ENCODE results near the gene GNG12.

Gene GNG12

GRCh38 chr1:67784545-67785186 is 48.6 kb downstream of the GNG12 start:
- Histone ChIP-seq H3K4me3 (no peak overlapping the region), H3K27ac (no peak overlapping the region)
- DNase-seq (ENCODE audit: low spot score): no peak
- TF ChIP-seq CTCF (IDR thresholded peaks at IDR 0.05): no peak

GRCh38 chr1:67780637-67781036 is 52.6 kb downstream of the GNG12 start:
- no peak overlapping the region for H3K4me3 ChIP-seq
- no peak for DNase-seq (ENCODE audit: low spot score)
- TF ChIP-seq CTCF (IDR thresholded peaks at IDR 0.05): no peak
- peak overlapping the region in 1 of 2 donors; percentile 41 for H3K27ac ChIP-seq

GRCh38 chr1:67777440-67777839 is 55.8 kb downstream of the GNG12 start:
- Histone ChIP-seq H3K27ac (peak overlapping the region; percentile 78 to 82), H3K4me3 (no peak overlapping the region)
- TF ChIP-seq CTCF (IDR thresholded peaks at IDR 0.05): no peak
- no peak for DNase-seq (ENCODE audit: low spot score)

GRCh38 chr1:67777016-67777415 is 56.3 kb downstream of the GNG12 start:
- H3K27ac ChIP-seq: peak overlapping the region; percentile 78 to 82
- H3K4me3 ChIP-seq: no peak overlapping the region
- DNase-seq (ENCODE audit: low spot score): no peak
- TF ChIP-seq CTCF (IDR thresholded peaks at IDR 0.05): no peak

GRCh38 chr1:67773462-67773861 is 59.8 kb downstream of the GNG12 start:
- no peak for TF ChIP-seq CTCF (IDR thresholded peaks at IDR 0.05)
- H3K4me3 ChIP-seq: no peak overlapping the region
- no peak for DNase-seq (ENCODE audit: low spot score)
- H3K27ac ChIP-seq: no peak overlapping the region

GRCh38 chr1:67771749-67772148 is 61.5 kb downstream of the GNG12 start:
- H3K27ac ChIP-seq: no peak overlapping the region
- no peak overlapping the region for H3K4me3 ChIP-seq
- DNase-seq (ENCODE audit: low spot score): no peak
- TF ChIP-seq CTCF (IDR thresholded peaks at IDR 0.05): no peak

GRCh38 chr1:67771152-67771551 is 62.1 kb downstream of the GNG12 start:
- TF ChIP-seq CTCF (IDR thresholded peaks at IDR 0.05): no peak
- Histone ChIP-seq H3K27ac (no peak overlapping the region), H3K4me3 (no peak overlapping the region)
- no peak for DNase-seq (ENCODE audit: low spot score)
